ENCODE measurements around the gene PSME4. TPM values are rescaled to one million over a fixed set of nuclear protein-coding genes. Genes with fewer than 3 reads are reported as not detected.

The PSME4 gene
- total and polyA plus RNA-seq, 2 of the 13 experiments (the other 11 are each of a cell fraction or from before 2014, with no cell fraction given) = 52.1 to 77.8 TPM

GRCh38 chr2:53826587-53827397, 144.0 kb downstream of the PSME4 start (continued):
- TF ChIP-seq ZNF674 (CRISPR knock-in tag; IDR thresholded peaks at IDR 0.05; ENCODE audit: low read depth) (no peak), CENPT (CRISPR knock-in tag; IDR thresholded peaks at IDR 0.05; ENCODE audit: low read depth) (no peak), NR2F1 (CRISPR knock-in tag; IDR thresholded peaks at IDR 0.05) (peak; percentile 87 to 92), ZNF432 (CRISPR knock-in tag; IDR thresholded peaks at IDR 0.05; ENCODE audit: borderline replicate concordance) (no peak), ZNF558 (CRISPR knock-in tag; IDR thresholded peaks at IDR 0.05; ENCODE audit: borderline replicate concordance) (no peak), ZNF317 (CRISPR knock-in tag; IDR thresholded peaks at IDR 0.05) (peak; percentile 92), GMEB1 (CRISPR knock-in tag; IDR thresholded peaks at IDR 0.05; ENCODE audit: borderline replicate concordance) (peak; percentile 54; the same call in 1 of the 2 replicates), ZNF777 (CRISPR knock-in tag; IDR thresholded peaks at IDR 0.05) (no peak), HCFC1 (IDR thresholded peaks at IDR 0.05; ENCODE audit: low read depth, low read length) (no peak), MTF2 (CRISPR knock-in tag; IDR thresholded peaks at IDR 0.05; ENCODE audit: borderline replicate concordance) (no peak), RBFOX2 (IDR thresholded peaks at IDR 0.05; ENCODE audit: low read depth, low read length) (no peak), NFE2 (CRISPR knock-in tag; IDR thresholded peaks at IDR 0.05) (no peak; the same call in 1 of the 2 replicates), ZNF138 (CRISPR knock-in tag; IDR thresholded peaks at IDR 0.05; ENCODE audit: low read depth) (no peak), HDAC2 (CRISPR knock-in tag; IDR thresholded peaks at IDR 0.05) (peak; percentile 97), ZNF704 (CRISPR knock-in tag; IDR thresholded peaks at IDR 0.05; ENCODE audit: borderline replicate concordance) (no peak; the same call in 1 of the 2 replicates), ZNF570 (CRISPR knock-in tag; IDR thresholded peaks at IDR 0.05; ENCODE audit: borderline replicate concordance) (no peak), ZNF550 (CRISPR knock-in tag; IDR thresholded peaks at IDR 0.05; ENCODE audit: borderline replicate concordance) (no peak), GFI1 (CRISPR knock-in tag; IDR thresholded peaks at IDR 0.05; ENCODE audit: borderline replicate concordance) (peak; percentile 95)
- TF ChIP-seq, protein P1, sequence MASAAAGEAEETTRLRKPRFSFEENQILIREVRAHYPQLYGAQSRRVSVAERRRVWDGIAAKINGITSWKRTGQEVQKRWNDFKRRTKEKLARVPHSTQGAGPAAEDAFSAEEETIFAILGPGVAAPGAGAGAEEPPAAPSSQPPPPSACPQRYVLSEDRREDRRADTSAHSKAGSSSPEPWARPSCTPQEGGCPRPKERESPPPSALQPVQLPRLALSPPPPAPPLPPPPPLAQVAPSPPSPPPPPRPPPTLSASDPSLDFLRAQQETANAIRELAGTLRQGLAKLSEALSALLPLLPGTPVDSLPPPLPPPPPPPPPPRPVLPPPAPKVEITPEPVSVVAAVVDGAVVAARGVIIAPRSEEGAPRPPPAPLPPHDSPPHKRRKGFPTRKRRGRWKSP (CRISPR knock-in tag; IDR thresholded peaks at IDR 0.05) = peak; percentile 88; the same call in 1 of the 2 replicates
- TF ChIP-seq, protein P2, sequence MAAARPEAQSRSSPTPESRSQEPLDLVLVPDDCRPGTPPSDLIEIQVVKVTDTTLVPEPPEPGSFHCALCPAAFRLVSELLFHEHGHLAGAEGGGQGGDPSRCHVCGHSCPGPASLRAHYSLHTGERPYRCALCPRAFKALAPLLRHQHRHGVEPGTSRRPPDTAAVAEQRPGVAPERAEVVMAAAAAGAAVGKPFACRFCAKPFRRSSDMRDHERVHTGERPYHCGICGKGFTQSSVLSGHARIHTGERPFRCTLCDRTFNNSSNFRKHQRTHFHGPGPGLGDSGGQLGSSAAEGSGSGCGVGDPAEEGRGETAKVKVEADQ (CRISPR knock-in tag; IDR thresholded peaks at IDR 0.05; ENCODE audit: borderline replicate concordance) = peak; percentile 58; the same call in 1 of the 2 replicates
- TF ChIP-seq, protein P3, sequence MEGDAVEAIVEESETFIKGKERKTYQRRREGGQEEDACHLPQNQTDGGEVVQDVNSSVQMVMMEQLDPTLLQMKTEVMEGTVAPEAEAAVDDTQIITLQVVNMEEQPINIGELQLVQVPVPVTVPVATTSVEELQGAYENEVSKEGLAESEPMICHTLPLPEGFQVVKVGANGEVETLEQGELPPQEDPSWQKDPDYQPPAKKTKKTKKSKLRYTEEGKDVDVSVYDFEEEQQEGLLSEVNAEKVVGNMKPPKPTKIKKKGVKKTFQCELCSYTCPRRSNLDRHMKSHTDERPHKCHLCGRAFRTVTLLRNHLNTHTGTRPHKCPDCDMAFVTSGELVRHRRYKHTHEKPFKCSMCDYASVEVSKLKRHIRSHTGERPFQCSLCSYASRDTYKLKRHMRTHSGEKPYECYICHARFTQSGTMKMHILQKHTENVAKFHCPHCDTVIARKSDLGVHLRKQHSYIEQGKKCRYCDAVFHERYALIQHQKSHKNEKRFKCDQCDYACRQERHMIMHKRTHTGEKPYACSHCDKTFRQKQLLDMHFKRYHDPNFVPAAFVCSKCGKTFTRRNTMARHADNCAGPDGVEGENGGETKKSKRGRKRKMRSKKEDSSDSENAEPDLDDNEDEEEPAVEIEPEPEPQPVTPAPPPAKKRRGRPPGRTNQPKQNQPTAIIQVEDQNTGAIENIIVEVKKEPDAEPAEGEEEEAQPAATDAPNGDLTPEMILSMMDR (CRISPR knock-in tag; IDR thresholded peaks at IDR 0.05) = no peak

Data from HepG2 (cell line).